ENCODE results near the gene RASEF.

The RASEF gene

DNA sequence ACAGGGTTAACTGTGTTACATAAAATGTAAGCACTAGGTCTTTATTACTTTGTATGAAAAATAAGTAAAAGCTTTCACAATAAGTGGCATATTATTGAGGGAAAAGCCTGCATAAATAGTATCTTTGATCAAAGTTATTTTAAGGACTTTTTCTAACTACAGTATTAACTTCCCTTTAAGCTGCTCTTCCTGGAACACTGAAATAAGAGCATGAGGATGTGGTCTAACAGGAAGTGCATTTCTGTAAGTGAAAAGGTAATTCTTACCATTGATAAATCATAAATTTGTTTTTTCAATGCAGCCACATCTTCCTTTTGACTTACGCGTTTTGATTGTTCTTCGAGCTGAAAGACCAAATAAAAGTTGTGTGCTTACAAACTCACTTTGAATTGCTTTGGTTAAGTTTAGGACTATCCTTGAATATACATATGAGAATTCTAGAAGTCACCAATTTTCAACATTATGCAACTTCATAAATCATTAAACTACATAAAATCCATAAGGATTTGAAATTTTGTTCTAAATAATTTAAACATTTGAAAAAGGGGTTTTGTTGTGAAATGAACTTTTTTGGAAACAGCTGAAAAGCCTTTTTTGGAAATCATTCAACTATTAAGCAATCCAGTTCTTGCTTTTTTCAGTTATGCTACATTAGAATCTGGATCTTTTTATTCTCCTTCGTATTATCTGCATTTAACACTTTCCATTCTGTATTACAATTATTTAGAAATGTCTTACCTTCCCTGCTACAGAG, 50.6 kb downstream of the RASEF start:
- no peak for DNase-seq

DNA sequence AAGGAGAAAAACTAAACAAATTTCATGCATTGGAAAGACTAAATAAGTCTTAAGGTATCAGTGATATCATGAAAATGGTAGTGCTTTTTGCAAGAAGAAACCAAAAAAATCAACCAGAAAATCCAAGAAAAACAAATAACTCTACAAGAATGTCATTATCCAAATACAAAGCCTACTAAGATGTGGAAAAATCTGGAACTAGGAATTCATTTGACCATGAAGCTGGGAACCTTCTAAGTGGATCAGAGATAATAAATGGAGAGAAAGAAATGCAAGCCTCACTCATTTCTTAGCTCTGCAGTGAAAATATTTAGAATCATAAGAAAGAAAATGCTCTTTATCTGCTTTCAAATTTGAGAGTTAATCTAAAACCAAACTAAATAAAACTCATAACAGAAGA, 51.3 kb downstream of the RASEF start:
- DNase-seq, result no peak

DNA sequence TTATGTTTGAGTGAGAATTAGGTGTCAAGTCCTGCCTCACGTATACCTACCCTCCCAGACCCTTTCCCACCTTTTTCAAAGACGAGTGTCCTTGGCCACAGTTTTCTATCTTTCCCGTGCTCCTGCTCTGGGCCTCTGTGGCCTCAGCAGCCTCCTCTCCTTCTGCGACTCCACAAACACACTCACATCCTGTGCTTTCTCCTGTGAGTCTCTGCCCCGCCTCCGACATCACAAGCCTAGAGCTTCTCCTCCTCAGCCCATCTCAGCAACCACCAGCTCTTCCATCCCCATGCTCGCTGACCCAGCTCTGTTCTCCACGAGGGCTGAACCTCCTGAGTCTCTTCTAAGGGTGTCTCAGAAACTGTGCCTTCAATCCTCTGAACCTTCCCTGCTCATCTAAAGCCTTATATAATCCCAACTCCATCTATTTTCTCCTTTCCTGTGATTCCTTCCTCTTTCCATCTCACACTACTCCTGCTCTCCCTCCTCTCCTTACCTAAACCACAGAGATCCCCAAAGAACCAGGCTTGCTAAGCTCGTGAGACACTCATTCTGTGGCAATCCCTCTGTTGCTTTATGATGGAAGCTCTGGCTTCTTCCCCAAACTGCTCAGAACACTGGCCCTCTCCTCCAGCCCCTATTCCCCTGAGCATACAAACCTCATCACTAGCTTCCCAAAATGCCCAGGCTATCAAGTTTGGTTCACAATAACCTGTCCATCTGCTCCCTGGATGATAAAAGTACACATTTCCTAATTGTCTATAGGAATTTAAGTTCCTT, 55.2 kb downstream of the RASEF start:
- DNase-seq, result no peak

DNA sequence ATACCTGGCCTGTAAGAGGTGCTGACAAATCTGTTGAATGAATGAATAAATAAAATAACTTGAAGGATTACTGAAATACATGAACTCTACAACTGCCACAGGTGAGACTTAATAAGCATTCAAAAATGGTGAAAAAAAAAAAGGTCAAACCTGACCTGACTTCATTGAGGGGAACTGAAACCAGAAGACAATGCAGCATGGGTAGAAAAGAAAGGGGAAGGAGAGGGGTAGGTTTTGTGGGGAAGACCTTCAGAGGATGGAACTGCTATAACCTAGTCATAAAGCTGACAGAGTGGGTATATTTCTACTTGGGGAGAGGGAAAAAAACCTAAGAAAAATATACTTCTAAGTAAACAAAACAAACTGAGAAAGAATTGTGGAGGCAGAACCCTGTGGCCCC, 56.6 kb downstream of the RASEF start:
- DNase-seq, result no peak

DNA sequence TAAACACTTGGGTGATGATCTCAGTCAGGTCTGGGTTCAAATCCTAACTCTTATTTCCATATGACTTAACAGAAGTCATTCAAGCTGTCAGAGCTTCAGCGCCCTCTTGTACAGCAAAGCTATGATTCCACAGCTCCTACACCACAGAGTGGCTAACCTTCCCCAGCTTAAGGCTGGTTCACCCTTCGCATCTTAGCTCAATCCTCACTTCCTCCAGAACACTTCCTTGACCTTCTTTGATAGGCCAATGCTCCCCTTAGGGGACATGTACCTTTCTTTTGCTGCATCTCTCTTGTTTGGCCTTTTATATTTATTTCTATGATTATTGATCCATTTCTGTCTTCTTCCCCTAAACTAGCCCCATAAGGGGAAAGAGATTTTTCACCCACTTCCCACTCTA, 57.0 kb downstream of the RASEF start:
- no peak for DNase-seq

DNA sequence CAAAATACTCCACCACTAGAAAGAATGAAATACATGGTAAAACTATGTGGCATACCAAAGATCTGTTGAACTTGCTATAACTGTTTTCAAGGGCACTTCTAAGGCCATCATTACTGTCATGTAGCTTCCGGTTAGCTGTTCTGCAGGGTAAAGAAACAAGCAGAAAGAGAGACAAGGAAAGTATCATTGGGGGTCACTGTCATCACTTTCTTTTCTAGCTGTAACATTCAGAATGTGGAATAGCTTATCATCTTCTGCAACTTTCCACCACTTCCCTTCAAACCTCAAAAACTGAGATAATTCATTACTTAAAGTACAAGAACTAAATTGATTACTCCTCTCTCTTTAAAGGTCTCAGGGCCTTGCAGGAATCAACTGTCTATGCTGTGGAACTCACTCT, 57.6 kb downstream of the RASEF start:
- DNase-seq, result no peak

DNA sequence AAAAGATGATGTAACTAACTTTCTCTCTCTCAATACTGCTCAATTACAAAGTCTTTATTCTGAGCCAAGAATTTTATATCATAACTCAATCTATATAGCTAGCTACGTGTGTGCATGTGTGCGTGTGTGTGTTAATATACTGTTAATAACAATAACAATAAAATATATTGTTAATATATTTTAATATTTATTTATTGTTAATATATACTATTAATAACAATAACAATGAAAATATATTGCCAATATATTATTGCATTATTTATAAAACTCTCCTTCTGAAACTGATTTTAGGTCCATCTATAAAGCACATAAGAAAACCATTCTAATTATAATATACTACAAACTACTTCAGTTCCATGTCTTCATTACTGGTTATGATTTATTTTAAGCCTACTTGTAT, 60.6 kb downstream of the RASEF start:
- DNase-seq, result no peak

DNA sequence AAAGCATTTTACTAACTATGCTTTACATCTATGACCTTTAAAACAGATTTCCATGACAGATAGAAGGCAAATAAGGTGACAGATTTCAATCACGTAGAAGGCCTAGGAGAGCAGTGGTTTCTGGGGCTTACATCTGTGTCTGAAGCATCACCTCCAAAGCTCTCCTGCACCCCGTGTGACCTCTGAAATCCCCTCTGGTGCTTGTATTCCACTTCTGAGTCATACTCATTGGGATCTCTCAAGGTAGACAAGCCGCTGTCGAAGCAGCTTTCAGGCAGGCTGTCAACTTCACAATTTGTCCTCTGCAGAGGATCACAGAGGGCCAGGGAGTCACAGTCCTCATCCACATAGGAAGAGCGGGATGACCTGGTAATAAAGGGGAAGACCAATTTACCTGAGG, 62.2 kb downstream of the RASEF start:
- no peak for DNase-seq

DNA sequence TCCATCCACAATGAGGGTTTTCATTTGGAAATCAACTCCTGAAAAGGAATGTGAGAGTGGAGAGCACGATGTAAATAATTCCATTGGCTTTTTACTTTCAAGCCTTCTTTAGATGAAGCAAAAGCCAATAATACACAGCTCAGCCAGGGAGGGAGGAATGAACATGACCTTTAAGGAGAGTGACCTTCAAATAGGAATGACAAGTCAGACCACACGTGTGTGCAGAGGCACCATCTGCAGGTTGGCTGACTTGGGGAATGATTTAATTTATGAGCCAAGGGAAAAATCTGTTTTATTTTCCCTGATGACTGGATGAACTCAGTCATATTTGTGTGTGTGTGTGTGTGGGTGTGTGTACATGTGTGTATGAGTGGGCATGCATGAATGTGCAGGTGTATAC, 64.5 kb downstream of the RASEF start:
- no peak for DNase-seq

DNA sequence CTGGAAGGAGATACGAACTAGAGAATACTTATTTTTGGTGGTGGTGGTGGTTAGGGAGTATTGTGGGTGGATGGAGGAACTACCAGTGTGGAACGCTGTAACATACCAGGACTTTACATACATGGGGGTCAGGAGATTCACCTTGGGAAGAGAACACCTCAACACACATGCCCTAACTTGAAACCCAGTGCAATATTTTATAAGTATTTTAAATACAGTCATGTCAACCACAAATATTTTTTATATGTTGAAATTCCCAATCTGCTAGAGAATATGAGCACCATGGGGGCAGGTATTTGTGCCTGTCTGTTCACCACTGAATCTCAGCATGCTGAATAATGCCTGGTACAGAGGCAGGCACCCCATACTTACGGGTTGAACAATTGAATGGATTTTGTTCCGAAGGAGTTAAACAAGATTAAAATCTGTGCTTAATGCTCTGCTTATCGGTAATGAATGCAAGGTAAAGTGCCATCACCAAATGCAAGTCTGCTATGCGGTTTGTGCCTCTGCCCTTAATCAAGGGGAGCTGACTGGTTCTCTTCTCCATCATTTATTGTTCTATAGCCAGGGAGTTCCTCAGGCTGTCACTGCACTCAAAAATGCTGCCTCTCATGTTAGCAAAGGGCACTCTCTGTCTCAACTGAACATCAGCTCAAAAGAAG, 65.3 kb downstream of the RASEF start:
- DNase-seq, result no peak

DNA sequence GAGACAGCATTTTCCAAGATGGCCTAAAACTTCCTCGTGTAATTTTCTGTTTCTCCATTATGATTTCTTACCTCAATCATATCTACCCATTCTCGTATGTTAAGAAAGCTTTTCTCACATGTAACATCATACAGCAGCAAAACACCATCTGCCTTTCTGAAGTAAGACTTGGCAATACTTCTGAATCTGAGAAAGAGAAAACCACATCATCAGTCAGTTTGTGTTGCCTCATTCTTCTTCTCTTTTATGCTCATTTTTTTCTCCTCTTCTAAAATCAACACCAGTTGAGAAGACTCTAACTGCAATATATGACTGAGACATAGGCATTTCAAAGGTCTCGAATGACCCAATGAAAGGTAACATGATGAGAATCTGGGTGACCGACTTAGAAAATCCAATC, 66.0 kb downstream of the RASEF start:
- no peak for DNase-seq

DNA sequence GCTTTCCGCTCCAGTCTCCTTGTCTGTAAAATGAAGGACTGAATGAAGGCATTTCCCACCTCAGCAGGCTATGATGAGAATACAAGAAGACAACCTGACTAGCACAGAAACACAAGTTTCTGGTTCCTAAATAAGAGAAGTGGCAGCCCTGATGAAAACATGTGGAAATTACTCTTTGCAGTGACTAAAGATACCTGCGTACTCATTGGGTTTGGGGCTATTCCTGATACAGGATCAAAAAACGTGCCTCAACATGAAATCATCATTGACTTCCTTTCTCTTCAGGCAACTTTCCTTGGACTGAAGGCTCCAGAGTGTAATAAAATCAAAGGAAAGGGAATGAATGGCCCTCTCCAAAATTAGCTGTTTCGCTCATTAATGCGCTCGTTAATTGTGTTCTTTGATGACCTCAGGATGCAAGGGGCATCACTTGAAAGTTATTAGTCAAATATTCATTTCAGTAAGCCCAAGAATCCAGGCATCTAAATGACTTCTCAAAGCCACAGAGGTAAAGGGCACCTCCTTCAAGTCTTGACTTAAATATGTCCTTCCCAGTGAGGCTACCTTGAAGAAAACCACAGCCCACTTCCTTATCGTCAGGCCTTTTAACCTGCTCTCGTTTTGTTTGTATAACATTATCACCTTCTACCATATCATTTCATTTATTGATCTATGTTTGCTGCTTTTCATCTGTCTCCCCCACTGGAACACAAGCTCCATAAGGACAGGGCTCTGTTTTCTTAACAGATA, 68.9 kb downstream of the RASEF start:
- DNase-seq, result no peak

DNA sequence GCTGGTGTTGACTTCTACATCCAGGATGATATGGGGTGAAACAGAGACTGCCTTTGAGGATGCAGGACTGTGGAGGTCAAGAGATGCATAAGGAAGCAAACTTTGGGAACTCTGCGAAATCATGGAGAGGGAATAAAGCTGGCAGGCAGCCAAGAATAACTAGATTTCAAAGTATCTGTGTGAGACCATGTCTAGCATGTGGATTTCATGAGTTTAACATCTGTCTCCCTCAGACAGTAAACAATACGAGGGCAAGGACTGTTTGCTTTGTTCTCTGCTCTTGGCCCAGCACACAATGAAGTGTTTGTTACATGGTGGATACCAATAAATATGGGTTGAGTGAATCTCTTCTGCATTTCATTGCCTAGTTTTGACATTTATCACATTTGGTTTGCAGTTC, 71.3 kb downstream of the RASEF start:
- no peak for DNase-seq

DNA sequence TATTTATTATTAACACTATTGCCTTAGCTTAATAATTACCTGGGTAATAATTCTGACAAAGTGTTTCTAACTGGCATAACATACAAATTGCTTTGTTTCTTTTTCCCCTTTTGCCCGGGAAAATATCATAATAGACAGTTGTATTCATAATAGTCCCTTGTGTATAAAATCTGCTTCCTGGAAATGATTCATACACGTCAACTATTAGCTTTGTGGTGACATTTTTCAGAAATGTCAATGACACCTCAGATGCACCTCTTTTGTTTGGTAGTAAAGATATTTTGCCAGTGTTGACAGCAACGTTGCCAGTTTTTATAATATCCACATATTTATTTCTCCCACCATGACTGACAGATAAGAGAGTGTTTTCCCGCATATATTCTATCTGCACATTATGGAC, 73.0 kb downstream of the RASEF start:
- no peak for DNase-seq

DNA sequence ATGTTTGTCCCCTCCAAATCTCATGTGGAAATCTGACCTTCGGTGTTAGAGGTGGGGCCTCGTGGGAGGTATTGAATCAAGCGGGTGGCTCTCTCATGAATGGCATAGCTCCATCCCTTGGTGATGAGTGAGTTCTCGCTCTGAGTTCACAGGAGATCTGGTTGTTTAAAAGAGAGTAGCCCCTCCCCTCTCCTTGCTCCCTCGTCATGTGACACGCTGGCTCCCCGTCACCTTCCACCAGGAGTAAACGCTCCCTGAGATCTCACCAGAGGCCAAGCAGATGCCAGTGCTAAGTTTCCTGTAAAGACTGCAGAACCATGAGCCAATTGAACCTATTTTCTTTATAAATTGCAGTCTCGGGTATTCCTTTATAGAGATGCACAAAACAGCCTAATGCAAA, 74.5 kb downstream of the RASEF start:
- DNase-seq, result no peak

DNA sequence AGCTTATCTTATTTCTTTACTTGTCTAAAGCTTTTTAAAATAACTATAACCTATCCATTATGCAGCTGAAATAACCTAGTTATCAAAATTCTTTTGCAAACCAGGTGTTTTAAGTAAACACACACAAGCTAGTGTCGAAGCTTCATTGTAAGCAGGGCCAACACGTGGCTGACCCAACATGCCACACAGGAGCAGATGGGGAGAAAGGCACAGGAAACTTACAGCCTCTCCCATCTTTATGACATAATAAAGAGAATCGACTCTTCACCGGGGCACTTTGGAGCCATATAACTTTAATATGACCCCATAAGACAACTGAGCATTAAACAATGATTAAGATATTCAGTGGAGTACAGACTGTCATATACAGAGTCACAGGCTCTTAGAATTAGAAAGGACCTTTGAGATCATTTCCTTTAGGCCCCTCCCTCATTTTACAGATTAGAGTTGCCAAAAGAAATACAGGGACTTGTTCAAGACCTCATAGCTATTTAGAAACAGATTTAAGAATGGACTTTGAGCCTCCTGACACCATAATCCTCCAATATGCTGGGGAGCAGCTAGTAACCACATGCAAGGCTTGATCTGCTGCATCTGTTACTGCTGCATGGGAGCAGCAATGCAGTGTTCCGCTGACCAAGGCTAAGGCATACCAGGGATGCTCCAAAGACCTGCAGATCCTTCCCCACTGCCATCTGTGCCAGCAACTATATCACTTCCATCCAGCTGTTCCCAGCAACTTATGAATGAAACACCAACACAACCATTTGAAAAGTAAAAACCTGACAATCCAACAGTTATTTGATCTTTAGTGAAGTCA, 75.4 kb downstream of the RASEF start:
- no peak for DNase-seq

DNA sequence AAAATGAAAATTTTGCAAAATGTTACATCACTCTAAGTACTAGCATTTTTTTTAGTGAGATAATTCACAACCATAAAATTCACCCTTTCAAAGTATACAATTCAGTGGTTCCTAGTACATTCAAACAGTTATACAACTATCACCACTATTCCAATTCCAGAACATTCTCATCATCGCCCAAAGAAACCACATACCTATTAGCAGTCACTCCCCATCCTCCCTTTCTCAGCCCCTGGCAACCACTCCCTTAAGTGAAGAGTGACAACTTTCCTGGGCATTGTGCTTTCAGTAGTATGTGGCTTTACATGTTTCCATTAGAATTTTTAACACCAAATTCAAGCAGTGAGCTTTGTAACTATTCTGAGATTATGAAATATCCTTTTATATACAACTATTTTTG, 81.4 kb downstream of the RASEF start:
- no peak for DNase-seq

DNA sequence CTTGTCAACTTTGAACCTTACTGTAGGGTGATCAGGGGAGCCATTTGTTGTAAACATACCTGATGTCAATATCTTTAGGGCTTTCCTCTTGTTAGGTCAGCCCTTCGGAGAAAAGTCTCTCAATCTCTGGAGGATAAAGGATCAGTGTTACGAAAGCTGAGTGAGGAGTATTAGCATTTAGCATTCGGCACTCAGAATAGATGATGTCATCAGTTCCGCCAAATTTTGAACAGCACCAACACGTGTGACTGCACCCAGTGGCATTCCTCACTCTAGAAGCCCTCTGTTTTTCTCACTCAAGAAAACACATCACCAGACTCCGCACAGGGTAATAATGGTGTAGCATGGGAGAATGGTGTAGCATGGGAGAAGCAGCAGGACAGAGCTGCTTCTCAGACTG, 87.8 kb downstream of the RASEF start:
- DNase-seq, result no peak

DNA sequence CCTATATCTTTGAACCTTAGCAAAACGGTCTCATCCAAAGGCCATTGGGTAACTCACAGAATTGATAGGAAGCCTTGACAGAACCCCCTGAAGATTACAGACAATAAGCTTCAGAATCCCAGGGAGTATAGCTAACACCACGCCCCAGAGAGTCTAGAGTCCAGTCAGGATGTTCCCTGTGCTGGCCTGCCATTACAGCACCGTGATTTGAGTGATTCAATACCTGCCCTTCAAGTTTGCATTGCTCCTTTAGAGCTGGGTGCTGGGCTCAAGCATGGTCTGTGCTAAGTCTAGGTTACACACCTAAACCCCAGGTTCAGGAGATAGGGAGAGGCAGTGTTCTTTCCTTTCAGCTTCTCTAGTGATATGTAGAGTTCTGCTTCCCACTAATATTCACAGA, 90.5 kb downstream of the RASEF start:
- no peak for DNase-seq

DNA sequence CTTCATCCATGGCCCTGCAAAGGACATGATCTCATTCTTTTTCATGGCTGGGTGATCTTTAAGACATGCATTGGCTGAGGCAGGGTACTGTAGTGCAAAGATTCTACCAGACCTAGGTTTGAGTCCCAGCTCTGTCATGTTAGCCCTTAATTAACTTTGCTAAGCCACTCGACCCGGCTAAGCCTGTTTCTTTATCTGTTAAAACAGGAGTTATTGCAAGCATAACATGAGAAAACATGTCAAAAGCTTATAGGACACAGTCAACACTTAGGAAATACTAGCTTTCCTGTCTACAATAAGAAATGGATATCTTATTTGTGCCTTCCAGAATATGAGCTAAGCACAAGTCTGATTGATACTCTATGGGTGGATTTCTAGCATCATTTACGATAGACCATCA, 92.6 kb downstream of the RASEF start:
- DNase-seq, result no peak

DNA sequence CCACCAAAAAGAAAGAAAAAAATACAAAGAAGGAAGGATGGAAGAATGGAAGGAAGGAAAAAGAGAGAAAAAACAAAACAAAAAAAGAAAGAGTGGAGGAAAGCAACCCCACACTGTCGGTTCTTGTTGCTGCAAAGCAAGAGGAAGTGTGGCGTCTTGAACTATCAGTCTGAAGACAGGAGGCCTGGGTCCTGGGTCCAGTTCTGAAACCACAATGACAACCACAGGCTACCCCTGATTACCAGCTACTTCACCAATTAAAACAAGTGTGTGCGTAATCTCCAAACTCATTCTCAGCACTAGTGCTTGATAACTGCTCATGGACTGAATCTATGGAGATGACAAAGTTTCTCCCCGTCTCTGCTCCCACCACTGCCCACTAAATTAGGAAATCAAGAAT, 93.7 kb downstream of the RASEF start:
- no peak for DNase-seq

DNA sequence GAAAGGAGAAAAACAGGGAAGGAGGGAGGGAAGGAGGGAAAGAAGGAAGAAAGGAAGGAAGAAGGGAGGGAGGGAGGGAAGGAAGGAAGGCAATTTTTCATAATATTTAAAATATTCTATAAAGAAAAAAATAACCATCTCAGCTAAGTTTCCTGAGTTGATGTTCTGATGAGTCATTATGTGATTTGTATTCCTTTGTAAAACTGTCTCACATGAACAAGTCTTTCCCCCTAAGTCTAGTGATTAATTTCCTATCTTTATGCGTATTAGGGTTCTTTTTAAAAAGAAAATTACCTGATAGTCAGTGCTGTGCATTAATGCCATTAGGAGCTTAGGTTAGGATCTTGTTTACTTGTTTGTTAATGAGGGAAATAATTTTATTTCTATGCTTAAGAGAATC, 94.1 kb downstream of the RASEF start:
- DNase-seq, result no peak

DNA sequence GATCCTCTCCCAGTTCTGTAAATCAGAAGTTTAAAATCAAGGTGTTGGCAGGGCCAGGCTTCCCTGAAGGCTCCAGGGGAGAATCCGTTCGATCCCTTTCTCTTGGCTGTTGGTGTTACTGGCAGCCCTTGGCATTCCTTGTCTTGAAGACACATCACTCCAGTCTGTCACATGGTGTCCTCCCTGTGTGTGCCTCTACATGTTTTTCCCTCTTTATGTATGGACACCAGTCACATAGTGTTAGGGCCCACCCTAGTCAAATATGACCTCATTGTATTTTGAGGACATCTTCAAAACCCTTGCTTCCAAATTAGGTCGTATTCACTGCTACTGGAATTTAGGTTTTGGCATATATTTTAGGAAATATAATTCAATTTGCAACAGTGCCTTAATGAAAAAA, 94.6 kb downstream of the RASEF start:
- DNase-seq, result no peak

All from activated CD4-positive, alpha-beta T cell treated with anti-CD3 and anti-CD28 coated beads, Interleukin-2, amount 50 U/mL, for 4 hours (primary cell).